Keratinocyte (primary cell): ENCODE measurements around the gene PARP16. TPM values are rescaled to one million over a fixed set of nuclear protein-coding genes. Genes with fewer than 3 reads are reported as not detected.

Source experiments
- DNase-seq: peaks from one replicate; pipeline ENCODE4 v3.0.0-alpha.2; 2011; ENCODE audit warnings: low read depth, missing footprints, low spot score
- FAIRE-seq: peaks from 2 replicates; lab custom pipeline; 2011; peaks lifted over from hg19 to GRCh38; lab: Jason Lieb, UNC
- H2AFZ ChIP-seq: 2 replicates; pipeline ENCODE4 v1.6.0; 2012; ENCODE audit warnings: low read length, control low read depth, inconsistent platforms; ENCODE audit not compliant: control insufficient read depth
- H3K27ac ChIP-seq: 2 replicates; pipeline ENCODE4 v1.5.1; 2011; ENCODE audit warnings: low read length; ENCODE audit not compliant: control insufficient read depth, insufficient read depth
- H3K27me3 ChIP-seq: 3 replicates; pipeline ENCODE4 v1.6.0; 2011; ENCODE audit warnings: low read length; ENCODE audit not compliant: control insufficient read depth, insufficient read depth; ENCODE audit errors: extremely low read depth
- H3K36me3 ChIP-seq, 2 experiments: 2 replicates in 1 of 2; 3 replicates in 1 of 2; pipeline ENCODE4 v1.5.1; 2011; ENCODE audit warnings: low read length in 2 of 2, mild to moderate bottlenecking in 1 of 2; ENCODE audit not compliant: control insufficient read depth in 2 of 2, insufficient read depth in 2 of 2; ENCODE audit errors: extremely low read depth in 1 of 2
- H3K4me1 ChIP-seq: 3 replicates; pipeline ENCODE4 v1.5.1; 2011; ENCODE audit warnings: low read length; ENCODE audit not compliant: control insufficient read depth, insufficient read depth; ENCODE audit errors: extremely low read depth
- H3K4me2 ChIP-seq: 3 replicates; pipeline ENCODE4 v1.6.0; 2011; ENCODE audit warnings: low read depth, low read length; ENCODE audit not compliant: control insufficient read depth, insufficient read depth; ENCODE audit errors: extremely low read depth
- H3K4me3 ChIP-seq, 3 experiments: fragments of 200-600 bp in 1 of 3; sonication (generic) in 1 of 3; 2 replicates in 2 of 3; 3 replicates in 1 of 3; pipeline ENCODE4 v1.5.1; 2011 to 2016; ENCODE audit warnings: low read length in 3 of 3, mild to moderate bottlenecking in 3 of 3, control low read depth in 2 of 3, inconsistent platforms in 1 of 3, low read depth in 1 of 3, mixed read lengths in 1 of 3, mixed run types in 1 of 3, moderate library complexity in 1 of 3; ENCODE audit not compliant: control insufficient read depth in 2 of 3, insufficient read depth in 2 of 3; ENCODE audit errors: extremely low read depth in 1 of 3
- H3K79me2 ChIP-seq: 2 replicates; pipeline ENCODE4 v1.6.0; 2012; ENCODE audit warnings: low read length; ENCODE audit not compliant: control insufficient read depth, insufficient read depth
- H3K9ac ChIP-seq: 3 replicates; pipeline ENCODE4 v1.6.0; 2011; ENCODE audit warnings: low read length; ENCODE audit not compliant: control insufficient read depth, insufficient read depth; ENCODE audit errors: extremely low read depth
- H3K9me1 ChIP-seq: 3 replicates; pipeline ENCODE4 v1.6.0; 2011; ENCODE audit warnings: low read length; ENCODE audit not compliant: control insufficient read depth, insufficient read depth; ENCODE audit errors: extremely low read depth
- H3K9me3 ChIP-seq: 2 replicates; pipeline ENCODE4 v1.5.1; 2012; ENCODE audit warnings: low read depth, low read length; ENCODE audit not compliant: control insufficient read depth
- H4K20me1 ChIP-seq: 3 replicates; pipeline ENCODE4 v1.6.0; 2011; ENCODE audit warnings: low read length; ENCODE audit not compliant: control insufficient read depth, insufficient read depth; ENCODE audit errors: extremely low read depth
- EZH2 ChIP-seq: IDR thresholded peaks from one replicate; pipeline ENCODE4 v1.6.1; 2012; ENCODE audit warnings: inconsistent platforms, mild to moderate bottlenecking, low read length, moderate library complexity
- dilution Hi-C: fragments of 300-500 bp; cut with MboI; formaldehyde crosslinking; loops from one replicate; pipeline ENCODE4 v1.7.0; 2020; ENCODE audit warnings: low sequenced_read_pairs; ENCODE audit not compliant: extremely low pct_ligation_motif_present
- polyA plus RNA-seq, 5 experiments: library from polyadenylated mRNA; depleted of rRNA in 3 of 5; stranded (reverse) in 3 of 5; stranded (forward) in 1 of 5; unstranded in 1 of 5; fragments of >200 nt; gene quantifications; 1 replicate in 1 of 5; 2 replicates in 3 of 5; 3 replicates in 1 of 5; pipeline versions ENCODE4 v1.2.1 to v1.2.3, GENCODE V29; 2011 to 2012; ENCODE audit warnings: missing spikeins in 2 of 5, low read depth in 1 of 5, low replicate concordance in 1 of 5
- TF ChIP-seq, protein P1 (sequence below), 3 experiments: IDR thresholded peaks in 1 of 3; conservative IDR thresholded peaks in 1 of 3; optimal IDR thresholded peaks in 1 of 3; 2 replicates in 2 of 3; 3 replicates in 1 of 3; pipeline versions ENCODE3 to v1.5.1; 2011; ENCODE audit warnings: low read length in 3 of 3, mild to moderate bottlenecking in 3 of 3, moderate library complexity in 2 of 3, control low read depth in 1 of 3, inconsistent platforms in 1 of 3; ENCODE audit not compliant: insufficient read depth in 2 of 3; ENCODE audit errors: extremely low read depth in 1 of 3

The PARP16 gene
- polyA plus RNA-seq, 1 donor (not counting 4 experiments of a cell fraction or from before 2014, with no cell fraction given), result 2.1 TPM

- Histone ChIP-seq H3K27me3 (no peaks in the 10 kb centered on the region), H3K9ac (no peak within 1 kb of the TSS), H3K4me2 (no peak within 1 kb of the TSS), H3K79me2 (no peaks in the 10 kb centered on the region), H3K27ac (no peak within 1 kb of the TSS), H3K9me3 (no peaks in the 10 kb centered on the region), H2AFZ (no peak within 1 kb of the TSS), H3K36me3 (no peaks in the 10 kb centered on the region), H3K4me3 (no peak within 1 kb of the TSS), H3K9me1 (no peaks in the 10 kb centered on the region), H3K4me1 (no peaks in the 10 kb centered on the region), H4K20me1 (no peaks in the 10 kb centered on the region)
- dilution Hi-C loops, result no loop called here
- no peak for DNase-seq
- no peak for FAIRE-seq
- TF ChIP-seq EZH2, result no peak
- TF ChIP-seq, protein P1, sequence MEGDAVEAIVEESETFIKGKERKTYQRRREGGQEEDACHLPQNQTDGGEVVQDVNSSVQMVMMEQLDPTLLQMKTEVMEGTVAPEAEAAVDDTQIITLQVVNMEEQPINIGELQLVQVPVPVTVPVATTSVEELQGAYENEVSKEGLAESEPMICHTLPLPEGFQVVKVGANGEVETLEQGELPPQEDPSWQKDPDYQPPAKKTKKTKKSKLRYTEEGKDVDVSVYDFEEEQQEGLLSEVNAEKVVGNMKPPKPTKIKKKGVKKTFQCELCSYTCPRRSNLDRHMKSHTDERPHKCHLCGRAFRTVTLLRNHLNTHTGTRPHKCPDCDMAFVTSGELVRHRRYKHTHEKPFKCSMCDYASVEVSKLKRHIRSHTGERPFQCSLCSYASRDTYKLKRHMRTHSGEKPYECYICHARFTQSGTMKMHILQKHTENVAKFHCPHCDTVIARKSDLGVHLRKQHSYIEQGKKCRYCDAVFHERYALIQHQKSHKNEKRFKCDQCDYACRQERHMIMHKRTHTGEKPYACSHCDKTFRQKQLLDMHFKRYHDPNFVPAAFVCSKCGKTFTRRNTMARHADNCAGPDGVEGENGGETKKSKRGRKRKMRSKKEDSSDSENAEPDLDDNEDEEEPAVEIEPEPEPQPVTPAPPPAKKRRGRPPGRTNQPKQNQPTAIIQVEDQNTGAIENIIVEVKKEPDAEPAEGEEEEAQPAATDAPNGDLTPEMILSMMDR (optimal IDR thresholded peaks at IDR 0.05 in 1 of 3, IDR thresholded peaks at IDR 0.05 in 1 of 3, conservative IDR thresholded peaks at IDR 0.05 in 1 of 3; ENCODE audit: extremely low read depth in 1 of 3, insufficient read depth in 2 of 3, low read length in 3 of 3), result no peak
Observed at GRCh38 chr15:65210770-65211481, 75.8 kb downstream of the PARP16 start, which contains the start of gene CILP. Gene CILP (minus strand): TSS chr15:65211473. CDS start chr15:65209755, 1,718 bp downstream.

GRCh38 chr15:65209701-65210643, 76.7 kb downstream of the PARP16 start:
- H3K9me3 ChIP-seq, result no peaks in the 10 kb centered on the region
- H3K9ac ChIP-seq, result no peak overlapping the region
- H3K79me2 ChIP-seq, result no peaks in the 10 kb centered on the region
- H3K27me3 ChIP-seq, result no peaks in the 10 kb centered on the region
- no peaks in the 10 kb centered on the region for H3K36me3 ChIP-seq
- H3K9me1 ChIP-seq, result no peaks in the 10 kb centered on the region
- no peak overlapping the region for H2AFZ ChIP-seq
- no peaks in the 10 kb centered on the region for H3K4me1 ChIP-seq
- no peaks in the 10 kb centered on the region for H4K20me1 ChIP-seq
- DNase-seq (no peak), FAIRE-seq (no peak)
- no peak overlapping the region for H3K4me2 ChIP-seq
- dilution Hi-C loops, result no loop called here
- no peak overlapping the region for H3K4me3 ChIP-seq
- TF ChIP-seq, protein P1 (optimal IDR thresholded peaks at IDR 0.05 in 1 of 3, IDR thresholded peaks at IDR 0.05 in 1 of 3, conservative IDR thresholded peaks at IDR 0.05 in 1 of 3; ENCODE audit: extremely low read depth in 1 of 3, insufficient read depth in 2 of 3, low read length in 3 of 3), result no peak
- TF ChIP-seq EZH2, result no peak
- no peak overlapping the region for H3K27ac ChIP-seq
